ENCODE data around the gene ASTN1. TPM values are rescaled to one million over a fixed set of nuclear protein-coding genes. Genes with fewer than 3 reads are reported as not detected.

The ASTN1 gene
- total and polyA plus RNA-seq, 2 of the 4 experiments (the other 2 are of a cell fraction), result under 0.01 to 0.07 TPM

DNA sequence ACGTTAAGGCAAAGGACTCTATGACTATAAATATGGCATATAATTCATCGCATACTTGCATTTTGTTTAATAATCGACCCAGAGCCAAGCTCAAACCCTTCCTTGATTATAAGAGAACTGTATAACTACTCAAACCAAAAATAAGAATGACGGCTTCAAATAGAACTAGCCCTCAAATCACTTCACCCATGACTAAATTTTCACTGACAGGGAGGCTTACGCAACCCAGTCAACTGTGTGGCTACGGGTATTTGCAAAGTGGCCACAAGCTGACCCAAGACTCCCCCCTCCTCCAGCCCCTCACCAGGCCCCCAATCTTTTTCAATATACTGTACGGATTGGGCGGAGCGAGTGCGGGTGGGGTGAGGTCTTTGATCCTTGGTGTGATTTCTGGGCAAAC, 268.3 kb downstream of the ASTN1 start:
- intact Hi-C loops (cut with micrococcal nuclease), result loop anchor here (5.0 to 10.0 kb wide), 2 partner anchors 886 to 1379 kb away; no protein-coding TSS in a partner anchor
- WGBS, 2 experiments (ENCODE audit: extremely low coverage in 2 of 2, insufficient read length in 1 of 2), result no CpG with 5 or more reads among the region's 10 CpGs
- no peak overlapping the region for H2AK5ac ChIP-seq (ENCODE audit: low read depth, low read length)
- H3K27ac ChIP-seq (ENCODE audit: insufficient read depth, low read length), result no peak overlapping the region
- H3K4ac ChIP-seq (ENCODE audit: low read depth, low read length), result no peak overlapping the region
- no peaks in the 10 kb centered on the region for H3K4me1 ChIP-seq (ENCODE audit: control insufficient read depth, insufficient read depth, low read length)
- ChIA-PET CTCF (interaction anchor here (1.0 kb wide), 1 partner anchor 1042 kb away, joined by 3 read pairs; no protein-coding TSS in a partner anchor), POLR2A (ENCODE audit: unreplicated experiment) (no interaction called here)
- H3K56ac ChIP-seq (ENCODE audit: extremely low read depth, insufficient read depth, low read length), result no peak overlapping the region
- no peak overlapping the region for H3K4me3 ChIP-seq (ENCODE audit: insufficient read depth, low read depth, low read length)
- H3K27me3 ChIP-seq (ENCODE audit: control insufficient read depth, insufficient read depth, low read length), result no peaks in the 10 kb centered on the region
- H2AK9ac ChIP-seq (replicated peaks; ENCODE audit: low read depth, low read length, poor library complexity), result no peak overlapping the region
- H2BK15ac ChIP-seq (ENCODE audit: low read depth, low read length), result no peak overlapping the region
- H3K79me1 ChIP-seq (ENCODE audit: low read depth in 1 of 2, low read length in 2 of 2), result no peaks in the 10 kb centered on the region
- ATAC-seq (ENCODE audit: low read depth) (no peak), DNase-seq (no peak)
- no peak overlapping the region for H3K9ac ChIP-seq (ENCODE audit: low read depth, low read length)
- H4K5ac ChIP-seq (ENCODE audit: low read depth, low read length), result no peak overlapping the region
- TF ChIP-seq CEBPB (IDR thresholded peaks at IDR 0.05; ENCODE audit: low read depth, low read length), result 0 out of 2 replicates have a peak, but pooled peaks have one; percentile 6
- no peak for TF ChIP-seq MXI1 (IDR thresholded peaks at IDR 0.05; ENCODE audit: borderline replicate concordance, low read depth, low read length)
- no peaks in the 10 kb centered on the region for H4K20me1 ChIP-seq (ENCODE audit: insufficient read depth, low read length)
- no peak overlapping the region for H2BK20ac ChIP-seq (ENCODE audit: low read depth, low read length)
- H3K14ac ChIP-seq (replicated peaks; ENCODE audit: low read depth, low read length), result no peak overlapping the region
- no peak overlapping the region for H4K8ac ChIP-seq (ENCODE audit: low read depth in 2 of 2, low read length in 2 of 2)
- H2AFZ ChIP-seq (replicated peaks; ENCODE audit: low read length, poor library complexity), result no peak overlapping the region
- H3K9me1 ChIP-seq (ENCODE audit: insufficient read depth, low read length), result no peaks in the 10 kb centered on the region
- no peak overlapping the region for H3K23ac ChIP-seq (ENCODE audit: low read depth, low read length)
- no peaks in the 10 kb centered on the region for H3K36me3 ChIP-seq (ENCODE audit: control insufficient read depth, insufficient read depth, low read length)
- no TSS peak for BruUV-seq (replicated peaks)
- dilution Hi-C loops (cut with HindIII; ENCODE audit: low sequenced_read_pairs, unreplicated experiment), result no loop called here
- H3K4me2 ChIP-seq (ENCODE audit: low read depth, low read length), result no peak overlapping the region
- no peak overlapping the region for H2BK5ac ChIP-seq (ENCODE audit: low read depth, low read length, poor library complexity, severe bottlenecking)
- H3K9me3 ChIP-seq (ENCODE audit: control insufficient read depth, insufficient read depth, low read length), result no peaks in the 10 kb centered on the region
- no peak overlapping the region for H2BK120ac ChIP-seq (ENCODE audit: low read depth, low read length)
- no peak overlapping the region for H4K91ac ChIP-seq (ENCODE audit: insufficient read depth, low read depth, low read length)
- in situ Hi-C loops (cut with MboI; ENCODE audit: low sequenced_read_pairs), result loop anchor here (5.0 kb wide), 1 partner anchor 1046 kb away; no protein-coding TSS in a partner anchor
- H3K18ac ChIP-seq (ENCODE audit: low read depth, low read length), result no peak overlapping the region

All from IMR-90 (cell line).